Right lobe of liver (tissue), 6 donors: ENCODE measurements around the gene RBM5. TPM values are rescaled to one million over a fixed set of nuclear protein-coding genes. Genes with fewer than 3 reads are reported as not detected.

ENCODE experiments used
- ATAC-seq, 4 donors: fragments of 200-7000 bp; cut with Tn5 transposase; one replicate each; pipeline ENCODE4 v1.9.1; 2020; ENCODE audit warnings: mild to moderate bottlenecking in 4 of 4, moderate library complexity in 4 of 4
- DNase-seq, 3 donors: peaks; one replicate each; pipeline ENCODE4 v3.0.0-alpha.2; 2020
- H3K27ac ChIP-seq, 3 donors: fragments of 200-600 bp; one replicate each; pipeline ENCODE4 v1.8.0; 2022
- H3K27me3 ChIP-seq, 2 donors: fragments of 200-600 bp; one replicate each; pipeline ENCODE4 v1.8.0; 2022
- H3K36me3 ChIP-seq, 4 donors: fragments of 200-600 bp; sonication (generic) in 1 of 4; one replicate each; pipeline versions ENCODE4 v1.5.1 to v1.8.0; 2017 to 2022; ENCODE audit warnings: control low read depth in 1 of 4
- H3K4me1 ChIP-seq, 4 donors: fragments of 200-600 bp; sonication (generic) in 1 of 4; one replicate each; pipeline versions ENCODE4 v1.5.1 to v1.8.0; 2017 to 2022; ENCODE audit warnings: control low read depth in 1 of 4
- H3K4me3 ChIP-seq, 3 donors: fragments of 200-600 bp; one replicate each; pipeline ENCODE4 v1.8.0; 2022
- H3K9me3 ChIP-seq, 4 donors: fragments of 200-600 bp; sonication (generic) in 1 of 4; one replicate each; pipeline versions ENCODE4 v1.5.1 to v1.8.0; 2017 to 2022; ENCODE audit warnings: control low read depth in 1 of 4
- CTCF ChIP-seq, 4 donors: fragments of 200-600 bp in 3 of 4; fragments of 450-650 bp in 1 of 4; IDR thresholded peaks; one replicate each; pipeline versions ENCODE4 v1.5.1 to v1.8.0; 2016 to 2022; ENCODE audit warnings: antibody characterized with exemption in 4 of 4, mild to moderate bottlenecking in 2 of 4
- POLR2A ChIP-seq: fragments of 450-650 bp; IDR thresholded peaks from one replicate; pipeline ENCODE4 v1.6.1; 2017; ENCODE audit warnings: antibody characterized with exemption, mild to moderate bottlenecking
- WGBS: methylation state at CpG from one replicate; pipeline ENCODE4 v1.1.6; 2018; ENCODE audit warnings: low coverage, low lambda C conversion rate; ENCODE audit not compliant: insufficient coverage; ENCODE audit errors: missing lambda C conversion rate; 5-methylcytosine and 5-hydroxymethylcytosine counted together
- intact Hi-C, 2 donors: fragments of 100-400 bp; cut with DNase I; formaldehyde crosslinking; loops; one replicate each; pipeline versions ENCODE4 v1.11.2 to v1.14.1; 2022
- total RNA-seq, 6 experiments: library from RNA; depleted of rRNA in 2 of 6; stranded (reverse); fragments of >200 nt in 2 of 6; fragmentation: NEBNext Ultra II Directional in 3 of 6; extraction: Animal tissue kit (Norgen Biotek cat#: 25700) in 3 of 6; gene quantifications; one replicate each; pipeline versions ENCODE4 v1.1.0 to v1.2.4, GENCODE V29; 2016 to 2023
- donor health status: DM: no; HTN: yes; CAD: no.
- donor health status: DM: no; HTN: no; CAD: no.
- donor health status: DM: no; HTN: no; CAD: no.
- donor health status: DM: no; HTN: yes; CAD: no.
- donor health status: DM: no; HTN: yes; CAD: no.

RBM5 gene
- total RNA-seq, 6 experiments from 2014 or later, result 42.1 to 62.4 (median 46.4) TPM

GRCh38 chr3:50121072-50122032, 32.6 kb downstream of the RBM5 start:
- Histone ChIP-seq H3K27ac (no peak overlapping the region), H3K4me1 (no peaks in the 10 kb centered on the region), H3K4me3 (no peak overlapping the region), H3K9me3 (no peaks in the 10 kb centered on the region), H3K36me3 (peaks cover 4 to 39% (median 21%) of the 10 kb centered on the region in 4 donors), H3K27me3 (no peaks in the 10 kb centered on the region)
- TF ChIP-seq CTCF (IDR thresholded peaks at IDR 0.05) (peak; percentile 79 to 88 (median 84)), POLR2A (no peak)
- DNase-seq, result peak; percentile 73 to 80 (median 74)
- peak; percentile 82 to 86 (median 84) for ATAC-seq
- WGBS, result 7% methylated on average over 8 of the region's 13 CpGs
- intact Hi-C loops, result loop anchor here (2.0 to 10.0 kb wide), 2 partner anchors 67 to 143 kb away; partner anchors contain the start of gene SEMA3B (in 1 of the 2)

- H3K4me1 ChIP-seq, result no peaks in the 10 kb centered on the region
- intact Hi-C loops, result loop anchor here (2.0 to 10.0 kb wide), 2 partner anchors 67 to 143 kb away; partner anchors contain the start of gene SEMA3B (in 1 of the 2)
- TF ChIP-seq CTCF (IDR thresholded peaks at IDR 0.05) (no peak), POLR2A (no peak)
- DNase-seq (peak in 1 of 3 donors; percentile 22), ATAC-seq (peak in 1 of 4 donors; percentile 3)
- H3K27me3 ChIP-seq, result no peaks in the 10 kb centered on the region
- 71% methylated on average over 2 of the region's 2 CpGs for WGBS
- no peak overlapping the region for H3K27ac ChIP-seq
- H3K9me3 ChIP-seq, result no peaks in the 10 kb centered on the region
- no peak overlapping the region for H3K4me3 ChIP-seq
- peaks cover 0 to 32% (median 15%) of the 10 kb centered on the region in 4 donors for H3K36me3 ChIP-seq
These were observed 33.4 kb downstream of the RBM5 start for GRCh38 chr3:50122071-50122470.

GRCh38 chr3:50122661-50123391, 34.1 kb downstream of the RBM5 start:
- 72% methylated on average over 4 of the region's 14 CpGs for WGBS
- Histone ChIP-seq H3K4me3 (no peak overlapping the region), H3K27me3 (no peaks in the 10 kb centered on the region), H3K9me3 (no peaks in the 10 kb centered on the region), H3K27ac (no peak overlapping the region), H3K36me3 (peaks cover 0 to 25% (median 10%) of the 10 kb centered on the region in 4 donors), H3K4me1 (no peaks in the 10 kb centered on the region)
- intact Hi-C loops, result loop anchor here (2.0 to 10.0 kb wide), 2 partner anchors 66 to 142 kb away; partner anchors contain the start of gene SEMA3B (in 1 of the 2)
- DNase-seq, result peak in 1 of 3 donors; percentile 38
- TF ChIP-seq CTCF (IDR thresholded peaks at IDR 0.05), result no peak
- no peak for TF ChIP-seq POLR2A
- ATAC-seq, result no peak

- ATAC-seq, result no peak
- DNase-seq, result peak in 1 of 3 donors; percentile 18
- Histone ChIP-seq H3K9me3 (no peaks in the 10 kb centered on the region), H3K36me3 (peaks cover 0 to 18% (median 7%) of the 10 kb centered on the region in 4 donors), H3K27ac (no peak overlapping the region), H3K4me1 (no peaks in the 10 kb centered on the region), H3K27me3 (no peaks in the 10 kb centered on the region), H3K4me3 (no peak overlapping the region)
- intact Hi-C loops, result loop anchor here (2.0 to 10.0 kb wide), 2 partner anchors 65 to 141 kb away; partner anchors contain the start of gene SEMA3B (in 1 of the 2)
- no peak for TF ChIP-seq POLR2A
- TF ChIP-seq CTCF (IDR thresholded peaks at IDR 0.05), result no peak
- WGBS, result no CpG with 5 or more reads among the region's 4 CpGs
These were observed 34.8 kb downstream of the RBM5 start for GRCh38 chr3:50123394-50124051.
